HepG2 (cell line): ENCODE data around the gene SPIN1. TPM values are rescaled to one million over a fixed set of nuclear protein-coding genes. Genes with fewer than 3 reads are reported as not detected.

Source experiments
- ATAC-seq: fragments of 200-7000 bp; cut with Tn5 transposase; 3 replicates; pipeline ENCODE4 v1.9.1; 2020; ENCODE audit warnings: mild to moderate bottlenecking, moderate library complexity
- BruUV-seq: library from RNA; stranded (reverse); fragments of 400-500 nt; replicated peaks from 2 replicates; lab custom pipeline; 2021; lab: Mats Ljungman, UMichigan
- CTCF ChIA-PET: fragments of 300-600 bp; formaldehyde crosslinking; extraction: SDS; loops from one replicate; lab custom pipeline; 2021; ENCODE audit warnings: low total read pairs, inconsistent platforms, low intra/inter-chr PET ratio; lab: Yijun Ruan, JAX
- POLR2A ChIA-PET: fragments of 350-600 bp; sonication (Branson Sonifier 250); formaldehyde crosslinking; loops from one replicate; lab custom pipeline; 2020; ENCODE audit warnings: antibody characterized with exemption, inconsistent platforms; lab: Yijun Ruan, JAX
- DNase-seq: peaks from one replicate; pipeline ENCODE4 v3.0.0-alpha.2; 2015; ENCODE audit warnings: low spot score
- FAIRE-seq: peaks from 3 replicates; lab custom pipeline; 2011; peaks lifted over from hg19 to GRCh38; lab: Jason Lieb, UNC
- H2AFZ ChIP-seq: one replicate; pipeline ENCODE4 v1.6.1; 2011; ENCODE audit warnings: low read length, inconsistent platforms
- H3K27ac ChIP-seq: fragments of 300-600 bp; 3 replicates; pipeline ENCODE4 v1.8.0; 2011; ENCODE audit warnings: mixed run types, mild to moderate bottlenecking, mixed read lengths, low read length, inconsistent platforms; ENCODE audit not compliant: insufficient read depth; ENCODE audit errors: extremely low read length
- H3K27me3 ChIP-seq, 2 experiments: fragments of 200-600 bp in 1 of 2; 2 replicates in 1 of 2; 3 replicates in 1 of 2; pipeline versions ENCODE4 v1.6.0 to v1.8.0; 2011; ENCODE audit warnings: low read length in 2 of 2, mild to moderate bottlenecking in 2 of 2, moderate library complexity in 2 of 2, inconsistent platforms in 1 of 2; ENCODE audit not compliant: insufficient read depth in 2 of 2, control insufficient read depth in 1 of 2
- H3K36me3 ChIP-seq, 2 experiments: fragments of 200-600 bp in 1 of 2; replicated peaks in 1 of 2; 2 replicates in 1 of 2; 3 replicates in 1 of 2; pipeline versions ENCODE4 v1.5.1 to v1.8.0; 2011; ENCODE audit warnings: low read length in 2 of 2, inconsistent platforms in 1 of 2; ENCODE audit not compliant: insufficient read depth in 2 of 2, control insufficient read depth in 1 of 2
- H3K4me1 ChIP-seq: 2 replicates; pipeline ENCODE4 v1.5.1; 2012; ENCODE audit warnings: low read length, inconsistent platforms; ENCODE audit not compliant: insufficient read depth
- H3K4me2 ChIP-seq: 2 replicates; pipeline ENCODE4 v1.6.0; 2011; ENCODE audit warnings: low read depth, low read length, inconsistent platforms
- H3K4me3 ChIP-seq, 3 experiments: fragments of 200-600 bp in 1 of 3; sonication (generic), shearing (Covaris generic) in 1 of 3; replicated peaks in 1 of 3; 2 replicates each; pipeline ENCODE4 v1.5.1; 2011 to 2016; ENCODE audit warnings: low read length in 3 of 3, inconsistent platforms in 2 of 3, low read depth in 2 of 3, mild to moderate bottlenecking in 2 of 3, control low read depth in 1 of 3, mixed read lengths in 1 of 3; ENCODE audit not compliant: insufficient read depth in 1 of 3
- H3K79me2 ChIP-seq: one replicate; pipeline ENCODE4 v1.6.1; 2011; ENCODE audit warnings: low read length, inconsistent platforms; ENCODE audit not compliant: insufficient read depth
- H3K9ac ChIP-seq: 2 replicates; pipeline ENCODE4 v1.6.0; 2011; ENCODE audit warnings: mild to moderate bottlenecking, low read depth, low read length, inconsistent platforms; ENCODE audit not compliant: insufficient read depth
- H3K9me3 ChIP-seq: 2 replicates; pipeline ENCODE4 v1.5.1; 2012; ENCODE audit warnings: mild to moderate bottlenecking, low read length
- H4K20me1 ChIP-seq: 2 replicates; pipeline ENCODE4 v1.6.0; 2011; ENCODE audit warnings: inconsistent platforms, mild to moderate bottlenecking, low read length, moderate library complexity; ENCODE audit not compliant: insufficient read depth
- CBX2 ChIP-seq, 2 experiments: fragments of 200-600 bp in 1 of 2; sonication (generic); formaldehyde crosslinking in 1 of 2; IDR thresholded peaks; 2 replicates each; pipeline versions ENCODE4 v1.7.0 to v1.8.1; 2018 to 2022; ENCODE audit warnings: low read depth in 2 of 2, low read length in 1 of 2, mild to moderate bottlenecking in 1 of 2, missing genetic modification reagents in 1 of 2
- KLF6 ChIP-seq: IDR thresholded peaks from 2 replicates; pipeline ENCODE4 v1.8.0; 2016; ENCODE audit warnings: missing biosample characterization, missing genetic modification reagents
- NFKB2 ChIP-seq: sonication (generic); formaldehyde crosslinking; IDR thresholded peaks from 2 replicates; pipeline ENCODE4 v1.4.0; 2020; ENCODE audit warnings: missing genetic modification reagents, borderline replicate concordance
- PRMT3 ChIP-seq: sonication (generic); formaldehyde crosslinking; IDR thresholded peaks from 2 replicates; pipeline ENCODE4 v1.8.1; 2022; ENCODE audit warnings: low read depth, mild to moderate bottlenecking, moderate library complexity, missing genetic modification reagents, borderline replicate concordance
- ZNF12 ChIP-seq: sonication (generic); formaldehyde crosslinking; IDR thresholded peaks from 2 replicates; pipeline ENCODE4 v1.5.0; 2020; ENCODE audit warnings: missing genetic modification reagents
- ZNF569 ChIP-seq: sonication (generic); formaldehyde crosslinking; IDR thresholded peaks from 2 replicates; pipeline ENCODE4 v1.5.0; 2020; ENCODE audit warnings: mild to moderate bottlenecking, missing genetic modification reagents, moderate library complexity, borderline replicate concordance
- WGBS: methylation state at CpG from one replicate; pipeline ENCODE4 v1.1.6; 2017; ENCODE audit warnings: low lambda C conversion rate; 5-methylcytosine and 5-hydroxymethylcytosine counted together
- in situ Hi-C: cut with HindIII; loops from 2 replicates; pipeline ENCODE4 v1.10.0; 2017; ENCODE audit warnings: low pct_unique_long_range_greater_than_20kb; ENCODE audit not compliant: extremely low pct_ligation_motif_present
- intact Hi-C: fragments of 100-400 bp; cut with micrococcal nuclease; formaldehyde crosslinking; loops from one replicate; pipeline ENCODE4 v1.10.0; 2022; ENCODE audit not compliant: unreplicated experiment
- polyA plus RNA-seq, 8 experiments: library from polyadenylated mRNA; depleted of rRNA in 3 of 8; stranded (reverse) in 7 of 8; unstranded in 1 of 8; fragments of >200 nt; fragmentation: Illumina TruSeq in 4 of 8; extraction: Trizol in 4 of 8; gene quantifications; 2 replicates each; pipeline versions ENCODE4 v1.2.1 to v1.2.3, GENCODE V29; 2011 to 2016; ENCODE audit warnings: low read depth in 4 of 8, missing spikeins in 1 of 8, mixed read lengths in 1 of 8; ENCODE audit not compliant: insufficient read depth in 1 of 8
- total RNA-seq, 5 experiments: library from RNA; depleted of rRNA; stranded (reverse); fragments of >200 nt; fragmentation: Illumina TruSeq; extraction: Trizol; gene quantifications; 2 replicates each; pipeline ENCODE4 v1.2.3, GENCODE V29; 2016; ENCODE audit warnings: low read depth in 1 of 5
- TF ChIP-seq, protein P1 (sequence below): sonication (generic); formaldehyde crosslinking; IDR thresholded peaks from 2 replicates; pipeline ENCODE4 v1.8.1; 2023; ENCODE audit warnings: missing genetic modification reagents, inconsistent platforms, borderline replicate concordance
- TF ChIP-seq, protein P2 (sequence below): sonication (generic); formaldehyde crosslinking; IDR thresholded peaks from 2 replicates; pipeline ENCODE4 v1.5.0; 2020; ENCODE audit warnings: mild to moderate bottlenecking, missing genetic modification reagents, moderate library complexity
- TF ChIP-seq, protein P3 (sequence below): sonication (generic); formaldehyde crosslinking; IDR thresholded peaks from 2 replicates; pipeline ENCODE4 v1.4.0; 2020; ENCODE audit warnings: missing genetic modification reagents
- TF ChIP-seq, protein P4 (sequence below): IDR thresholded peaks from 2 replicates; pipeline ENCODE4 v1.6.1; 2016; ENCODE audit warnings: mild to moderate bottlenecking, missing biosample characterization, missing genetic modification reagents

Gene SPIN1
- total and polyA plus RNA-seq, 2 of the 13 experiments (the other 11 are each of a cell fraction or from before 2014, with no cell fraction given): 20.0 to 24.3 TPM

DNA sequence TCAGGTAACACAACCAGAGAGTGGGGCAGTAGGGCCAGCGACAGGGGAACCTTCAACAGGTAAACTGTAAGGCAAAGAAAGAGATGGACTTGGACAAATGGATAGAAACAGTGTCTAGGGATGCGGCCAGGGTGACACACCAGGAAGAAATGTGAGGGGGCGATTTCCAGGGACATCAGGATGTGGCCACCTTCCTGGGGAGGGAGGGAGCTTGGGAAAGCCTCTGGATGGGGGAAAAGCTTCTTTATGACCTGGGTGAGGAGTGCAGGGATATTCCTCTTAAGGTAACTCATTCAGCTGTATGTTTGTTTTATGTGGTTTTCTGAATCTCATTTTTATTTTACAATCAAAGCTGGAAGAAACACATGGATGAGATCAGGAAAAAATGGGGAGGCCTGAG is 134.8 kb downstream of the SPIN1 start (continued):
- TF ChIP-seq, protein P1, sequence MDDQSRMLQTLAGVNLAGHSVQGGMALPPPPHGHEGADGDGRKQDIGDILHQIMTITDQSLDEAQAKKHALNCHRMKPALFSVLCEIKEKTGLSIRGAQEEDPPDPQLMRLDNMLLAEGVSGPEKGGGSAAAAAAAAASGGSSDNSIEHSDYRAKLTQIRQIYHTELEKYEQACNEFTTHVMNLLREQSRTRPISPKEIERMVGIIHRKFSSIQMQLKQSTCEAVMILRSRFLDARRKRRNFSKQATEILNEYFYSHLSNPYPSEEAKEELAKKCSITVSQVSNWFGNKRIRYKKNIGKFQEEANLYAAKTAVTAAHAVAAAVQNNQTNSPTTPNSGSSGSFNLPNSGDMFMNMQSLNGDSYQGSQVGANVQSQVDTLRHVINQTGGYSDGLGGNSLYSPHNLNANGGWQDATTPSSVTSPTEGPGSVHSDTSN (CRISPR knock-in tag): no peak
- TF ChIP-seq NFKB2 (CRISPR knock-in tag): no peak
- no peak for TF ChIP-seq KLF6 (CRISPR knock-in tag)

DNA sequence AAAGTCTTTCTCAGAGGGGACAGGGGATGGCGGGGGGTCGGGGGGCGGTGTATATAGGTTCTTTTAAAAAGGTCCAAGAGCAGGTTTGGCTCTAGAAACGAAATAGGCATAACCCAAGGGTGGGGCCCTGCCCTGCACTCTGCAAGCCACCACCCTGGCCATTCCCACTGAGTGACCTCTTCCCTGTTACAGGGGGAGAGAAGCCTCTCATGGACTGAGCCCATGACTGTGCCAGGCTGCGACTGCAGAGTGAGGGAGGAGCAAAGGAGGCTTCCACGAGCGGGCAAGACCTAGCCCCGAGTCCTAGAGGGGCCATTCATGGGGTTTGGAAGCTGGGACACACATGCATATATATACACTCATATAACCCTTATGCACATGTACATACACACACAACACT is 136.7 kb downstream of the SPIN1 start:
- no peak overlapping the region for H2AFZ ChIP-seq
- H3K4me3 ChIP-seq: no peak overlapping the region
- ChIA-PET POLR2A (no interaction called here), CTCF (no interaction called here)
- in situ Hi-C loops (no loop called here), intact Hi-C loops (no loop called here)
- no peaks in the 10 kb centered on the region; a peak in 1 of 5 replicates for H3K27me3 ChIP-seq
- H3K36me3 ChIP-seq: no peaks in the 10 kb centered on the region
- H3K9ac ChIP-seq: no peak overlapping the region
- no peak for FAIRE-seq
- no peaks in the 10 kb centered on the region for H3K79me2 ChIP-seq
- H3K9me3 ChIP-seq: no peaks in the 10 kb centered on the region
- H3K27ac ChIP-seq: no peak overlapping the region
- no peak for ATAC-seq
- BruUV-seq: no TSS peak
- WGBS: 19% methylated on average over 4 of the region's 8 CpGs
- H3K4me2 ChIP-seq: no peak overlapping the region
- no peaks in the 10 kb centered on the region for H4K20me1 ChIP-seq
- peaks cover 18% of the 10 kb centered on the region for H3K4me1 ChIP-seq
- DNase-seq: no peak
- no peak for TF ChIP-seq CBX2 (IDR thresholded peaks at IDR 0.05; ENCODE audit: low read depth, low read length)
- no peak for TF ChIP-seq CBX2 (CRISPR knock-in tag; IDR thresholded peaks at IDR 0.05; ENCODE audit: low read depth)
- TF ChIP-seq, protein P2, sequence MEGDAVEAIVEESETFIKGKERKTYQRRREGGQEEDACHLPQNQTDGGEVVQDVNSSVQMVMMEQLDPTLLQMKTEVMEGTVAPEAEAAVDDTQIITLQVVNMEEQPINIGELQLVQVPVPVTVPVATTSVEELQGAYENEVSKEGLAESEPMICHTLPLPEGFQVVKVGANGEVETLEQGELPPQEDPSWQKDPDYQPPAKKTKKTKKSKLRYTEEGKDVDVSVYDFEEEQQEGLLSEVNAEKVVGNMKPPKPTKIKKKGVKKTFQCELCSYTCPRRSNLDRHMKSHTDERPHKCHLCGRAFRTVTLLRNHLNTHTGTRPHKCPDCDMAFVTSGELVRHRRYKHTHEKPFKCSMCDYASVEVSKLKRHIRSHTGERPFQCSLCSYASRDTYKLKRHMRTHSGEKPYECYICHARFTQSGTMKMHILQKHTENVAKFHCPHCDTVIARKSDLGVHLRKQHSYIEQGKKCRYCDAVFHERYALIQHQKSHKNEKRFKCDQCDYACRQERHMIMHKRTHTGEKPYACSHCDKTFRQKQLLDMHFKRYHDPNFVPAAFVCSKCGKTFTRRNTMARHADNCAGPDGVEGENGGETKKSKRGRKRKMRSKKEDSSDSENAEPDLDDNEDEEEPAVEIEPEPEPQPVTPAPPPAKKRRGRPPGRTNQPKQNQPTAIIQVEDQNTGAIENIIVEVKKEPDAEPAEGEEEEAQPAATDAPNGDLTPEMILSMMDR (CRISPR knock-in tag): no peak
- TF ChIP-seq ZNF569: no peak
- TF ChIP-seq, protein P3, sequence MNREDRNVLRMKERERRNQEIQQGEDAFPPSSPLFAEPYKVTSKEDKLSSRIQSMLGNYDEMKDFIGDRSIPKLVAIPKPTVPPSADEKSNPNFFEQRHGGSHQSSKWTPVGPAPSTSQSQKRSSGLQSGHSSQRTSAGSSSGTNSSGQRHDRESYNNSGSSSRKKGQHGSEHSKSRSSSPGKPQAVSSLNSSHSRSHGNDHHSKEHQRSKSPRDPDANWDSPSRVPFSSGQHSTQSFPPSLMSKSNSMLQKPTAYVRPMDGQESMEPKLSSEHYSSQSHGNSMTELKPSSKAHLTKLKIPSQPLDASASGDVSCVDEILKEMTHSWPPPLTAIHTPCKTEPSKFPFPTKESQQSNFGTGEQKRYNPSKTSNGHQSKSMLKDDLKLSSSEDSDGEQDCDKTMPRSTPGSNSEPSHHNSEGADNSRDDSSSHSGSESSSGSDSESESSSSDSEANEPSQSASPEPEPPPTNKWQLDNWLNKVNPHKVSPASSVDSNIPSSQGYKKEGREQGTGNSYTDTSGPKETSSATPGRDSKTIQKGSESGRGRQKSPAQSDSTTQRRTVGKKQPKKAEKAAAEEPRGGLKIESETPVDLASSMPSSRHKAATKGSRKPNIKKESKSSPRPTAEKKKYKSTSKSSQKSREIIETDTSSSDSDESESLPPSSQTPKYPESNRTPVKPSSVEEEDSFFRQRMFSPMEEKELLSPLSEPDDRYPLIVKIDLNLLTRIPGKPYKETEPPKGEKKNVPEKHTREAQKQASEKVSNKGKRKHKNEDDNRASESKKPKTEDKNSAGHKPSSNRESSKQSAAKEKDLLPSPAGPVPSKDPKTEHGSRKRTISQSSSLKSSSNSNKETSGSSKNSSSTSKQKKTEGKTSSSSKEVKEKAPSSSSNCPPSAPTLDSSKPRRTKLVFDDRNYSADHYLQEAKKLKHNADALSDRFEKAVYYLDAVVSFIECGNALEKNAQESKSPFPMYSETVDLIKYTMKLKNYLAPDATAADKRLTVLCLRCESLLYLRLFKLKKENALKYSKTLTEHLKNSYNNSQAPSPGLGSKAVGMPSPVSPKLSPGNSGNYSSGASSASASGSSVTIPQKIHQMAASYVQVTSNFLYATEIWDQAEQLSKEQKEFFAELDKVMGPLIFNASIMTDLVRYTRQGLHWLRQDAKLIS (CRISPR knock-in tag): no peak
- no peak for TF ChIP-seq PRMT3 (CRISPR knock-in tag)
- TF ChIP-seq ZNF12: no peak
- TF ChIP-seq, protein P4, sequence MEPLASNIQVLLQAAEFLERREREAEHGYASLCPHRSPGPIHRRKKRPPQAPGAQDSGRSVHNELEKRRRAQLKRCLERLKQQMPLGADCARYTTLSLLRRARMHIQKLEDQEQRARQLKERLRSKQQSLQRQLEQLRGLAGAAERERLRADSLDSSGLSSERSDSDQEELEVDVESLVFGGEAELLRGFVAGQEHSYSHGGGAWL (CRISPR knock-in tag): no peak
